ENCODE measurements around the gene ADAM19. TPM values are rescaled to one million over a fixed set of nuclear protein-coding genes. Genes with fewer than 3 reads are reported as not detected.

The ADAM19 gene
- polyA plus RNA-seq, 1 donor from 2014 or later, result 9.9 TPM

GRCh38 chr5:157552650-157553049 is 22.9 kb downstream of the ADAM19 start:
- no peaks in the 10 kb centered on the region for H3K9me2 ChIP-seq (ENCODE audit: insufficient read depth, low read length)
- no peaks in the 10 kb centered on the region for H3F3A ChIP-seq (ENCODE audit: insufficient read depth, low read length, poor library complexity, severe bottlenecking)
- no peak overlapping the region for H2AFZ ChIP-seq (ENCODE audit: low read depth, low read length)
- TF ChIP-seq MXI1 (conservative IDR thresholded peaks at IDR 0.05; ENCODE audit: poor library complexity, severe bottlenecking) (no peak), POLR2AphosphoS5 (IDR thresholded peaks at IDR 0.05) (no peak), TAF1 (IDR thresholded peaks at IDR 0.05; ENCODE audit: low read depth) (no peak), EZH2 (IDR thresholded peaks at IDR 0.05; ENCODE audit: borderline replicate concordance, insufficient read depth, low read length, poor library complexity, severe bottlenecking) (no peak), RAD21 (conservative IDR thresholded peaks at IDR 0.05) (no peak), SMC3 (conservative IDR thresholded peaks at IDR 0.05; ENCODE audit: poor library complexity) (no peak)
- H3K4me2 ChIP-seq (ENCODE audit: low read length), result no peak overlapping the region
- no peaks in the 10 kb centered on the region for H3K79me2 ChIP-seq (replicated peaks; ENCODE audit: insufficient read depth, low read length)
- no peaks in the 10 kb centered on the region for H4K20me1 ChIP-seq (ENCODE audit: insufficient read depth)
- no peak overlapping the region for H3K4me3 ChIP-seq (ENCODE audit: low read length)
- no peak overlapping the region for H3K27ac ChIP-seq (ENCODE audit: low read length)
- no peaks in the 10 kb centered on the region for H3K36me3 ChIP-seq (ENCODE audit: insufficient read depth, low read length)
- no peaks in the 10 kb centered on the region for H3K9me3 ChIP-seq (ENCODE audit: low read length)
- no peaks in the 10 kb centered on the region for H3K27me3 ChIP-seq (ENCODE audit: insufficient read depth, low read depth, low read length)
- H3K9ac ChIP-seq (ENCODE audit: low read length), result no peak overlapping the region

DNA sequence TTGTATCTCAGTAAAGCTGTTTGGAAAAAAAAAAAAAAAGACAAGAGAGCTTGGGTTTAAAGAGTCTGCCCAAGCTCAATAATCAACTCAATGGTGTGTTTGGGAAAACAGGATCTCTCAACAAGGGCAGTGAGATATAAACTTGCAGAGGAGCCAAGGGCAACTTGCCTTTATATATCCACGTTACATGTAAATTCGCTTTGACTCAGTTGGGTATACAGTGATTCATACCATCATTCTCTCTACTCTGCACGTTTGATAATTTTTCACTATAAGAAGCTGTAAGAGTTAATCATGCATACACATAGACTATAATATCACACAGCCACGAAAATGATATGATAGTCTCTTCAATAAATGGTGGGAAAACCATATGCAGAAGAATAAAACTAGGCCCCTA is 24.9 kb downstream of the ADAM19 start:
- Histone ChIP-seq H3K36me3 (ENCODE audit: insufficient read depth, low read length) (no peaks in the 10 kb centered on the region), H3K9me3 (ENCODE audit: low read length) (no peaks in the 10 kb centered on the region), H3K9me2 (ENCODE audit: insufficient read depth, low read length) (no peaks in the 10 kb centered on the region), H4K20me1 (ENCODE audit: insufficient read depth) (no peaks in the 10 kb centered on the region), H3K4me2 (ENCODE audit: low read length) (no peak overlapping the region), H3K27me3 (ENCODE audit: insufficient read depth, low read depth, low read length) (no peaks in the 10 kb centered on the region), H3K9ac (ENCODE audit: low read length) (no peak overlapping the region), H3K27ac (ENCODE audit: low read length) (no peak overlapping the region), H3K4me3 (ENCODE audit: low read length) (no peak overlapping the region), H3K79me2 (replicated peaks; ENCODE audit: insufficient read depth, low read length) (no peaks in the 10 kb centered on the region), H2AFZ (ENCODE audit: low read depth, low read length) (no peak overlapping the region), H3F3A (ENCODE audit: insufficient read depth, low read length, poor library complexity, severe bottlenecking) (no peaks in the 10 kb centered on the region)
- TF ChIP-seq POLR2AphosphoS5 (IDR thresholded peaks at IDR 0.05) (no peak), SMC3 (conservative IDR thresholded peaks at IDR 0.05; ENCODE audit: poor library complexity) (no peak), TAF1 (IDR thresholded peaks at IDR 0.05; ENCODE audit: low read depth) (no peak), EP300 (conservative IDR thresholded peaks at IDR 0.05; ENCODE audit: poor library complexity, severe bottlenecking) (no peak), RAD21 (conservative IDR thresholded peaks at IDR 0.05) (no peak), EZH2 (IDR thresholded peaks at IDR 0.05; ENCODE audit: borderline replicate concordance, insufficient read depth, low read length, poor library complexity, severe bottlenecking) (no peak), MXI1 (conservative IDR thresholded peaks at IDR 0.05; ENCODE audit: poor library complexity, severe bottlenecking) (no peak)
- TF ChIP-seq, protein P1, sequence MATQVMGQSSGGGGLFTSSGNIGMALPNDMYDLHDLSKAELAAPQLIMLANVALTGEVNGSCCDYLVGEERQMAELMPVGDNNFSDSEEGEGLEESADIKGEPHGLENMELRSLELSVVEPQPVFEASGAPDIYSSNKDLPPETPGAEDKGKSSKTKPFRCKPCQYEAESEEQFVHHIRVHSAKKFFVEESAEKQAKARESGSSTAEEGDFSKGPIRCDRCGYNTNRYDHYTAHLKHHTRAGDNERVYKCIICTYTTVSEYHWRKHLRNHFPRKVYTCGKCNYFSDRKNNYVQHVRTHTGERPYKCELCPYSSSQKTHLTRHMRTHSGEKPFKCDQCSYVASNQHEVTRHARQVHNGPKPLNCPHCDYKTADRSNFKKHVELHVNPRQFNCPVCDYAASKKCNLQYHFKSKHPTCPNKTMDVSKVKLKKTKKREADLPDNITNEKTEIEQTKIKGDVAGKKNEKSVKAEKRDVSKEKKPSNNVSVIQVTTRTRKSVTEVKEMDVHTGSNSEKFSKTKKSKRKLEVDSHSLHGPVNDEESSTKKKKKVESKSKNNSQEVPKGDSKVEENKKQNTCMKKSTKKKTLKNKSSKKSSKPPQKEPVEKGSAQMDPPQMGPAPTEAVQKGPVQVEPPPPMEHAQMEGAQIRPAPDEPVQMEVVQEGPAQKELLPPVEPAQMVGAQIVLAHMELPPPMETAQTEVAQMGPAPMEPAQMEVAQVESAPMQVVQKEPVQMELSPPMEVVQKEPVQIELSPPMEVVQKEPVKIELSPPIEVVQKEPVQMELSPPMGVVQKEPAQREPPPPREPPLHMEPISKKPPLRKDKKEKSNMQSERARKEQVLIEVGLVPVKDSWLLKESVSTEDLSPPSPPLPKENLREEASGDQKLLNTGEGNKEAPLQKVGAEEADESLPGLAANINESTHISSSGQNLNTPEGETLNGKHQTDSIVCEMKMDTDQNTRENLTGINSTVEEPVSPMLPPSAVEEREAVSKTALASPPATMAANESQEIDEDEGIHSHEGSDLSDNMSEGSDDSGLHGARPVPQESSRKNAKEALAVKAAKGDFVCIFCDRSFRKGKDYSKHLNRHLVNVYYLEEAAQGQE (IDR thresholded peaks at IDR 0.05; ENCODE audit: borderline replicate concordance), result no peak
- TF ChIP-seq, protein P2, sequence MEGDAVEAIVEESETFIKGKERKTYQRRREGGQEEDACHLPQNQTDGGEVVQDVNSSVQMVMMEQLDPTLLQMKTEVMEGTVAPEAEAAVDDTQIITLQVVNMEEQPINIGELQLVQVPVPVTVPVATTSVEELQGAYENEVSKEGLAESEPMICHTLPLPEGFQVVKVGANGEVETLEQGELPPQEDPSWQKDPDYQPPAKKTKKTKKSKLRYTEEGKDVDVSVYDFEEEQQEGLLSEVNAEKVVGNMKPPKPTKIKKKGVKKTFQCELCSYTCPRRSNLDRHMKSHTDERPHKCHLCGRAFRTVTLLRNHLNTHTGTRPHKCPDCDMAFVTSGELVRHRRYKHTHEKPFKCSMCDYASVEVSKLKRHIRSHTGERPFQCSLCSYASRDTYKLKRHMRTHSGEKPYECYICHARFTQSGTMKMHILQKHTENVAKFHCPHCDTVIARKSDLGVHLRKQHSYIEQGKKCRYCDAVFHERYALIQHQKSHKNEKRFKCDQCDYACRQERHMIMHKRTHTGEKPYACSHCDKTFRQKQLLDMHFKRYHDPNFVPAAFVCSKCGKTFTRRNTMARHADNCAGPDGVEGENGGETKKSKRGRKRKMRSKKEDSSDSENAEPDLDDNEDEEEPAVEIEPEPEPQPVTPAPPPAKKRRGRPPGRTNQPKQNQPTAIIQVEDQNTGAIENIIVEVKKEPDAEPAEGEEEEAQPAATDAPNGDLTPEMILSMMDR (IDR thresholded peaks at IDR 0.05; ENCODE audit: poor library complexity, severe bottlenecking), result no peak
